ENCODE data around the gene CPNE6. TPM values are rescaled to one million over a fixed set of nuclear protein-coding genes. Genes with fewer than 3 reads are reported as not detected.

The CPNE6 gene
- total RNA-seq = not detected in 2 replicates

DNA sequence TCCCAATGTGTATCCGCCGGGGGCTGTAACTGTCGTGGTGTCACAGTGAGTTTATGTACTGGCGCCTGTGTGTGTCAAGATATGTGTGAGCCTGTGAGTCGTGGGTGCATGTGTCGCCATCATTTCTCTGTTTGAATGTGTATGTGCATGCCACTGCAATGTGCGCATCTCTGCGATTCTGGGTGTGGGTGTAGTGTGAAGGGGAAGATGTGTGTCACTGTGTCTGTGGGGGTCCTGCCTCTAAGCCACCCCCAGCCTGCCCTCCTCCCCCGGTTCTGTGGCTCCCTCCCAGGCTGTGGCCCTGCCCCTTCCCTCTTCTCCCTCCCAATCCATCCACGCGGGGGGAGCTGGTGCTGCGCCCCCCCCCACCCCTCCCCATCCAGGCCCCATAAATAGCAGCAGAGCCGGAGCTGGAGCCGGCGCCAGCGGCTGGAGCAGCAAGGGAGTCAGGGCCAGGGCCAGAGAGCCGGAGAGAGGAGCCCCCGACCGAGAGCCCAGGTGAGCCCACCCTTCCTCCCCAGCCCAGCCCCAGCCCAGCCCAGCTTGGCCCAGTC lies at the start of gene CPNE6:
Gene CPNE6 (plus strand): TSS at position 419 of the 554 bp plus-strand sequence. CDS start 1,375 bp downstream, outside the sequence.

GRCh38 chr14:24051789-24052655 lies 19.3 kb upstream of the CPNE6 start, which contains the start of gene CARMIL3:
Gene CARMIL3, plus strand, starts transcription at chr14:24052009. Its CDS starts 145 bp downstream, at chr14:24052154.

GRCh38 chr14:24093901-24094840 lies 22.8 kb downstream of the CPNE6 start, which contains the start of gene PCK2:
Gene PCK2, plus strand, starts transcription at chr14:24094311. Its CDS starts 95 bp downstream, at chr14:24094406.

GRCh38 chr14:24114532-24115421 lies 43.4 kb downstream of the CPNE6 start, which contains the start of the genes DCAF11 and NRL:
Gene DCAF11, plus strand, starts transcription at chr14:24114777. Its CDS starts 818 bp downstream, at chr14:24115595.
Gene NRL, minus strand, starts transcription at chr14:24114949. Its CDS starts 32,101 bp downstream, at chr14:24082848.

Other genes with a start within 250 kb of the CPNE6 start
- gene DHRS4, start 117.8 kb upstream of the CPNE6 start, total RNA-seq = 59.7 and 83.0 TPM in 2 replicates
- 22.5 and 25.9 TPM in 2 replicates for gene DHRS4L2, start 82.6 kb upstream of the CPNE6 start, total RNA-seq
- gene CARMIL3, start 19.6 kb upstream of the CPNE6 start, total RNA-seq = not detected in 2 replicates
- gene PCK2, start 22.7 kb downstream of the CPNE6 start, total RNA-seq = 44.0 and 79.9 TPM in 2 replicates
- gene DCAF11, start 43.2 kb downstream of the CPNE6 start, total RNA-seq = 57.1 and 70.3 TPM in 2 replicates
- gene NRL, start 43.4 kb downstream of the CPNE6 start, total RNA-seq = under 0.01 and 0.29 TPM in 2 replicates
- gene FITM1, start 59.1 kb downstream of the CPNE6 start, total RNA-seq = not detected in 2 replicates
- gene PSME1, start 64.6 kb downstream of the CPNE6 start, total RNA-seq = 181 and 193 TPM in 2 replicates
- 14.0 and 20.2 TPM in 2 replicates for gene EMC9, start 70.0 kb downstream of the CPNE6 start, total RNA-seq
- gene PSME2, start 75.0 kb downstream of the CPNE6 start, total RNA-seq = 105 and 124 TPM in 2 replicates
- 35.7 and 41.8 TPM in 2 replicates for gene RNF31, start 75.9 kb downstream of the CPNE6 start, total RNA-seq
- gene IRF9, start 89.7 kb downstream of the CPNE6 start, total RNA-seq = 66.8 and 80.4 TPM in 2 replicates
- gene REC8, start 100.5 kb downstream of the CPNE6 start, total RNA-seq = 20.0 and 44.7 TPM in 2 replicates
- 70.4 and 79.0 TPM in 2 replicates for gene IPO4, start 117.3 kb downstream of the CPNE6 start, total RNA-seq
- gene TM9SF1, start 123.9 kb downstream of the CPNE6 start, total RNA-seq = 85.9 and 92.5 TPM in 2 replicates
- gene TSSK4, start 134.1 kb downstream of the CPNE6 start, total RNA-seq = not detected in 2 replicates
- 28.0 and 40.8 TPM in 2 replicates for gene CHMP4A, start 141.9 kb downstream of the CPNE6 start, total RNA-seq
- 11.8 and 12.8 TPM in 2 replicates for gene MDP1, start 144.5 kb downstream of the CPNE6 start, total RNA-seq
- 229 and 231 TPM in 2 replicates for gene NEDD8, start 160.8 kb downstream of the CPNE6 start, total RNA-seq
- 83.0 and 111 TPM in 2 replicates for gene GMPR2, start 161.4 kb downstream of the CPNE6 start, total RNA-seq
- 48.6 and 95.1 TPM in 2 replicates for gene TINF2, start 171.1 kb downstream of the CPNE6 start, total RNA-seq
- gene TGM1, start 191.6 kb downstream of the CPNE6 start, total RNA-seq = 0.35 and 4.0 TPM in 2 replicates
- 33.1 and 65.2 TPM in 2 replicates for gene RABGGTA, start 200.0 kb downstream of the CPNE6 start, total RNA-seq
- 15.3 and 21.3 TPM in 2 replicates for gene DHRS1, start 228.2 kb downstream of the CPNE6 start, total RNA-seq
- 15.0 and 22.0 TPM in 2 replicates for gene NOP9, start 228.3 kb downstream of the CPNE6 start, total RNA-seq
- 1.4 and 2.3 TPM in 2 replicates for gene CIDEB, start 236.4 kb downstream of the CPNE6 start, total RNA-seq
- 0.18 and 1.4 TPM in 2 replicates for gene LTB4R2, start 238.6 kb downstream of the CPNE6 start, total RNA-seq
- gene LTB4R, start 239.9 kb downstream of the CPNE6 start, total RNA-seq = under 0.01 and 0.71 TPM in 2 replicates